K562 (cell line): ENCODE results near the gene JUP. TPM values are rescaled to one million over a fixed set of nuclear protein-coding genes. Genes with fewer than 3 reads are reported as not detected.

ENCODE experiments used
- ATF1 ChIP-seq, 2 experiments: fragments of 450-650 bp in 1 of 2; IDR thresholded peaks; 2 replicates each; pipeline ENCODE4 v1.6.1; 2016; ENCODE audit warnings: missing compliant biosample characterization in 1 of 2, missing genetic modification characterization in 1 of 2
- ATF7 ChIP-seq: fragments of 450-650 bp; IDR thresholded peaks from 2 replicates; pipeline ENCODE4 v1.7.1; 2014; ENCODE audit warnings: mild to moderate bottlenecking, moderate library complexity
- HIVEP1 ChIP-seq: fragments of 250-450 bp; sonication (Bioruptor Pico); IDR thresholded peaks from 2 replicates; pipeline ENCODE4 v1.4.0; 2020; ENCODE audit warnings: mild to moderate bottlenecking
- JUND ChIP-seq, 2 experiments: IDR thresholded peaks; 2 replicates in 1 of 2; 3 replicates in 1 of 2; pipeline ENCODE4 v1.6.1; 2011; ENCODE audit warnings: borderline replicate concordance in 2 of 2, low read depth in 2 of 2, low read length in 2 of 2, improper control_type of control experiment in 1 of 2, missing biosample characterization in 1 of 2, missing genetic modification characterization in 1 of 2, missing genetic modification reagents in 1 of 2
- NR4A1 ChIP-seq, 2 experiments: fragments of 250-450 bp in 1 of 2; fragments of 450-650 bp in 1 of 2; sonication (Bioruptor Pico) in 1 of 2; IDR thresholded peaks; 2 replicates each; pipeline versions ENCODE4 v1.4.0 to v1.6.1; 2016 to 2020; ENCODE audit warnings: mild to moderate bottlenecking in 2 of 2, missing compliant biosample characterization in 1 of 2, missing genetic modification characterization in 1 of 2, moderate library complexity in 1 of 2
- PTRF ChIP-seq: fragments of 450-650 bp; IDR thresholded peaks from 2 replicates; pipeline ENCODE4 v1.6.1; 2016; ENCODE audit warnings: mild to moderate bottlenecking, missing genetic modification characterization, missing compliant biosample characterization
- RBM22 ChIP-seq: fragments of 200-400 bp; formaldehyde crosslinking; IDR thresholded peaks from 2 replicates; pipeline ENCODE4 v1.6.1; 2018; ENCODE audit warnings: low read length, low read depth; ENCODE audit not compliant: poor library complexity, severe bottlenecking
- SRSF3 ChIP-seq: fragments of 200-400 bp; formaldehyde crosslinking; IDR thresholded peaks from 2 replicates; pipeline ENCODE4 v1.6.1; 2016; ENCODE audit warnings: mild to moderate bottlenecking, low read length, moderate library complexity; ENCODE audit not compliant: insufficient read depth
- TEAD4 ChIP-seq, 2 experiments: sonication (generic) in 1 of 2; formaldehyde crosslinking in 1 of 2; IDR thresholded peaks; 2 replicates each; pipeline versions ENCODE4 v1.6.1 to v1.8.0; 2012 to 2022; ENCODE audit warnings: borderline replicate concordance in 1 of 2, inconsistent platforms in 1 of 2, low read length in 1 of 2, mild to moderate bottlenecking in 1 of 2, missing genetic modification reagents in 1 of 2
- TSC22D4 ChIP-seq: fragments of 450-650 bp; IDR thresholded peaks from 2 replicates; pipeline ENCODE4 v1.6.1; 2016; ENCODE audit warnings: missing genetic modification characterization, missing biosample characterization, control low read depth
- ZNF174 ChIP-seq: fragments of 250-450 bp; sonication (Bioruptor Pico); IDR thresholded peaks from 2 replicates; pipeline ENCODE4 v1.4.0; 2020; ENCODE audit warnings: mild to moderate bottlenecking
- ZNF239 ChIP-seq: fragments of 250-450 bp; sonication (Bioruptor Pico); IDR thresholded peaks from 2 replicates; pipeline ENCODE4 v1.4.0; 2020; ENCODE audit warnings: mild to moderate bottlenecking
- ZNF766 ChIP-seq: fragments of 200-800 bp; sonication (Bioruptor generic); conservative IDR thresholded peaks from 2 replicates; pipeline ENCODE4 v1.6.1; 2016; ENCODE audit warnings: missing genetic modification characterization, missing compliant biosample characterization
- polyA plus RNA-seq, 8 experiments: library from polyadenylated mRNA; depleted of rRNA in 4 of 8; stranded (reverse) in 5 of 8; unstranded in 3 of 8; fragments of >200 nt; fragmentation: Nextera tagmentation in 2 of 8; fragmentation: Illumina TruSeq in 1 of 8; extraction: Ambion mirVana in 2 of 8; extraction: Trizol in 1 of 8; gene quantifications; 2 replicates each; pipeline versions ENCODE4 v1.2.1 to v1.2.3, GENCODE V29; 2011 to 2014; ENCODE audit warnings: inconsistent platforms in 1 of 8, missing spikeins in 1 of 8
- total RNA-seq, 7 experiments: library from RNA; depleted of rRNA in 6 of 7; stranded (reverse); fragments of >200 nt in 6 of 7; fragmentation: Illumina TruSeq in 2 of 7; extraction: Trizol in 2 of 7; gene quantifications; 2 replicates each; pipeline versions ENCODE4 v1.2.1 to v1.2.3, GENCODE V29; 2011 to 2021; ENCODE audit warnings: low replicate concordance in 1 of 7
- TF ChIP-seq, protein P1 (sequence below): fragments of 250-450 bp; sonication (Bioruptor Pico); IDR thresholded peaks from 2 replicates; pipeline ENCODE4 v1.4.0; 2020; ENCODE audit warnings: mild to moderate bottlenecking, moderate library complexity, borderline replicate concordance
- TF ChIP-seq, protein P2 (sequence below), 3 experiments: fragments of 200-800 bp in 1 of 3; sonication (Bioruptor generic) in 1 of 3; sonication (generic) in 1 of 3; formaldehyde crosslinking in 1 of 3; IDR thresholded peaks; 2 replicates each; pipeline versions ENCODE4 v1.6.1 to v1.8.0; 2016 to 2022; ENCODE audit warnings: mild to moderate bottlenecking in 2 of 3, missing compliant biosample characterization in 2 of 3, missing genetic modification characterization in 2 of 3, missing genetic modification reagents in 1 of 3
- TF ChIP-seq, protein P3 (sequence below), 2 experiments: fragments of 200-800 bp in 1 of 2; sonication (Bioruptor generic) in 1 of 2; sonication (generic) in 1 of 2; formaldehyde crosslinking in 1 of 2; IDR thresholded peaks in 1 of 2; conservative IDR thresholded peaks in 1 of 2; 2 replicates each; pipeline versions ENCODE4 v1.5.0 to v1.6.1; 2016 to 2020; ENCODE audit warnings: missing compliant biosample characterization in 1 of 2, missing genetic modification characterization in 1 of 2, missing genetic modification reagents in 1 of 2
- TF ChIP-seq, protein P4 (sequence below): sonication (generic); formaldehyde crosslinking; IDR thresholded peaks from 2 replicates; pipeline ENCODE4 v1.8.1; 2023; ENCODE audit warnings: mild to moderate bottlenecking, missing genetic modification reagents, moderate library complexity

The JUP gene
- total and polyA plus RNA-seq, 9 of the 15 experiments (the other 6 are each of a cell fraction or from before 2014, with no cell fraction given), result 6.4 to 177 (median 31.2) TPM

DNA sequence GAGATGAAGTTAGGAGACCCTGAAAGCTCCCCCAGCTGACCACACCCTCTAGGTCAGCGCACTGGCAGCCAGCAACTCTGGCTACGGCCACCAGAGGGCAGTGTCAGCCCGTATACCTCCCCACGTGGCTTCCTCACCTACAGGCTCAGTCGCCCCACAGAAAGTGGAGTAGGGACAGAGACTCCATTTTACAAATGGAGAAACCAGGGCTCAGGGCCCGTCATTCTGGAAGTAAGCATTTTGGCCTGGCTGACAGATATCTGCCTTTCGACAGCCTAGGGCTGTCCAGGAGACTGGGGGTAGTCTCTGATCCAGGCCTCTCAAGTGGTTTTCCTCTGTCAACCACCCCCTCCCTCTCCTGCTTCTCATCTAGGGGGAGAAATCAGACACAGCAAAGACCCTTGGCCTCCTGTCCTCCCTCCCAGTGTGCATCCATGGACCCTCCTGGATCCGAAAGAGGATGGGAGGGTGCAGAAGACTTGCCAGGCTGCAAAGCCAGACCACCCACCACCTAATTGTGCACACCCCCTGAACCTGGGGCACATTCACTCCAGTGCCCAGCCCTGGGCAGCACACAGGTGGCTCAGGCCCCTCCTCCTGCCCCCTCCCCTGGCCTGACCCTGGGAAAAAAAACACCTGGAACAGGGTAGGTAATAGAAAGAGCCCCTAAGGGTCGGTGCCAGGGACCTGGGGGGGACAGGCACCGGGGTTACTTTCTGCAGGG lies 48.3 kb downstream of the JUP start (continued):
- TF ChIP-seq, protein P1, sequence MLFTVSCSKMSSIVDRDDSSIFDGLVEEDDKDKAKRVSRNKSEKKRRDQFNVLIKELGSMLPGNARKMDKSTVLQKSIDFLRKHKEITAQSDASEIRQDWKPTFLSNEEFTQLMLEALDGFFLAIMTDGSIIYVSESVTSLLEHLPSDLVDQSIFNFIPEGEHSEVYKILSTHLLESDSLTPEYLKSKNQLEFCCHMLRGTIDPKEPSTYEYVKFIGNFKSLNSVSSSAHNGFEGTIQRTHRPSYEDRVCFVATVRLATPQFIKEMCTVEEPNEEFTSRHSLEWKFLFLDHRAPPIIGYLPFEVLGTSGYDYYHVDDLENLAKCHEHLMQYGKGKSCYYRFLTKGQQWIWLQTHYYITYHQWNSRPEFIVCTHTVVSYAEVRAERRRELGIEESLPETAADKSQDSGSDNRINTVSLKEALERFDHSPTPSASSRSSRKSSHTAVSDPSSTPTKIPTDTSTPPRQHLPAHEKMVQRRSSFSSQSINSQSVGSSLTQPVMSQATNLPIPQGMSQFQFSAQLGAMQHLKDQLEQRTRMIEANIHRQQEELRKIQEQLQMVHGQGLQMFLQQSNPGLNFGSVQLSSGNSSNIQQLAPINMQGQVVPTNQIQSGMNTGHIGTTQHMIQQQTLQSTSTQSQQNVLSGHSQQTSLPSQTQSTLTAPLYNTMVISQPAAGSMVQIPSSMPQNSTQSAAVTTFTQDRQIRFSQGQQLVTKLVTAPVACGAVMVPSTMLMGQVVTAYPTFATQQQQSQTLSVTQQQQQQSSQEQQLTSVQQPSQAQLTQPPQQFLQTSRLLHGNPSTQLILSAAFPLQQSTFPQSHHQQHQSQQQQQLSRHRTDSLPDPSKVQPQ (CRISPR knock-in tag), result 0 out of 2 replicates have a peak, but pooled peaks have one; percentile 12
- TF ChIP-seq TEAD4 (IDR thresholded peaks at IDR 0.05; ENCODE audit: low read length) (peak; percentile 49), TEAD4 (CRISPR knock-in tag; IDR thresholded peaks at IDR 0.05; ENCODE audit: borderline replicate concordance) (no peak), HIVEP1 (CRISPR knock-in tag) (0 out of 2 replicates have a peak, but pooled peaks have one; percentile 58), SRSF3 (no peak), TSC22D4 (no peak), JUND (IDR thresholded peaks at IDR 0.05; ENCODE audit: borderline replicate concordance, low read depth, low read length) (peak; percentile 43; the same call in 1 of the 2 replicates), JUND (tag; IDR thresholded peaks at IDR 0.05; ENCODE audit: borderline replicate concordance, low read depth, low read length) (peak; percentile 72; the same call in 1 of the 3 replicates), ATF7 (peak; percentile 43; the same call in 1 of the 2 replicates), ATF1 (CRISPR knock-in tag; IDR thresholded peaks at IDR 0.05) (no peak), ATF1 (tag; IDR thresholded peaks at IDR 0.05) (0 out of 2 replicates have a peak, but pooled peaks have one; percentile 13), RBM22 (no peak), ZNF174 (CRISPR knock-in tag) (no peak), ZNF239 (CRISPR knock-in tag) (peak; percentile 80), NR4A1 (CRISPR knock-in tag; IDR thresholded peaks at IDR 0.05) (no peak), NR4A1 (tag; IDR thresholded peaks at IDR 0.05) (peak; percentile 92), PTRF (peak; percentile 66), ZNF766 (peak; percentile 83)
- TF ChIP-seq, protein P2, sequence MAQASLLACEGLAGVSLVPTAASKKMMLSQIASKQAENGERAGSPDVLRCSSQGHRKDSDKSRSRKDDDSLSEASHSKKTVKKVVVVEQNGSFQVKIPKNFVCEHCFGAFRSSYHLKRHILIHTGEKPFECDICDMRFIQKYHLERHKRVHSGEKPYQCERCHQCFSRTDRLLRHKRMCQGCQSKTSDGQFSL (CRISPR knock-in tag; IDR thresholded peaks at IDR 0.05), result no peak
- TF ChIP-seq, protein P2 (tag; IDR thresholded peaks at IDR 0.05), result peak in 1 of 2 experiments; percentile 46; a peak in 1 of 4 replicates
- TF ChIP-seq, protein P3, sequence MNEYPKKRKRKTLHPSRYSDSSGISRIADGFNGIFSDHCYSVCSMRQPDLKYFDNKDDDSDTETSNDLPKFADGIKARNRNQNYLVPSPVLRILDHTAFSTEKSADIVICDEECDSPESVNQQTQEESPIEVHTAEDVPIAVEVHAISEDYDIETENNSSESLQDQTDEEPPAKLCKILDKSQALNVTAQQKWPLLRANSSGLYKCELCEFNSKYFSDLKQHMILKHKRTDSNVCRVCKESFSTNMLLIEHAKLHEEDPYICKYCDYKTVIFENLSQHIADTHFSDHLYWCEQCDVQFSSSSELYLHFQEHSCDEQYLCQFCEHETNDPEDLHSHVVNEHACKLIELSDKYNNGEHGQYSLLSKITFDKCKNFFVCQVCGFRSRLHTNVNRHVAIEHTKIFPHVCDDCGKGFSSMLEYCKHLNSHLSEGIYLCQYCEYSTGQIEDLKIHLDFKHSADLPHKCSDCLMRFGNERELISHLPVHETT (CRISPR knock-in tag; conservative IDR thresholded peaks at IDR 0.05 in 1 of 2, IDR thresholded peaks at IDR 0.05 in 1 of 2), result peak in 1 of 2 experiments; percentile 76; a peak in 1 of 4 replicates
- TF ChIP-seq, protein P4, sequence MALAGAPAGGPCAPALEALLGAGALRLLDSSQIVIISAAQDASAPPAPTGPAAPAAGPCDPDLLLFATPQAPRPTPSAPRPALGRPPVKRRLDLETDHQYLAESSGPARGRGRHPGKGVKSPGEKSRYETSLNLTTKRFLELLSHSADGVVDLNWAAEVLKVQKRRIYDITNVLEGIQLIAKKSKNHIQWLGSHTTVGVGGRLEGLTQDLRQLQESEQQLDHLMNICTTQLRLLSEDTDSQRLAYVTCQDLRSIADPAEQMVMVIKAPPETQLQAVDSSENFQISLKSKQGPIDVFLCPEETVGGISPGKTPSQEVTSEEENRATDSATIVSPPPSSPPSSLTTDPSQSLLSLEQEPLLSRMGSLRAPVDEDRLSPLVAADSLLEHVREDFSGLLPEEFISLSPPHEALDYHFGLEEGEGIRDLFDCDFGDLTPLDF (CRISPR knock-in tag), result no peak
